SU-DHL-6 (cell line): ENCODE data around the gene NOTUM.

Experiments
- EZH2phosphoT487 ChIP-seq: fragments of 200-600 bp; sonication (generic), shearing (Covaris generic); conservative IDR thresholded peaks from 2 replicates; pipeline ENCODE4 v1.6.1; 2018; ENCODE audit warnings: mild to moderate bottlenecking, antibody characterized with exemption, low read length, moderate library complexity, mixed read lengths
- TF ChIP-seq, protein P1 (sequence below): fragments of 200-600 bp; sonication (generic); IDR thresholded peaks from one replicate; pipeline ENCODE4 v1.5.1; 2017; ENCODE audit warnings: antibody characterized with exemption, mild to moderate bottlenecking, low read length, moderate library complexity; ENCODE audit not compliant: insufficient read depth, poor library complexity, severe bottlenecking

GRCh38 chr17:81966343-81967243 lies 5.6 kb upstream of the NOTUM start:
- TF ChIP-seq, protein P1, sequence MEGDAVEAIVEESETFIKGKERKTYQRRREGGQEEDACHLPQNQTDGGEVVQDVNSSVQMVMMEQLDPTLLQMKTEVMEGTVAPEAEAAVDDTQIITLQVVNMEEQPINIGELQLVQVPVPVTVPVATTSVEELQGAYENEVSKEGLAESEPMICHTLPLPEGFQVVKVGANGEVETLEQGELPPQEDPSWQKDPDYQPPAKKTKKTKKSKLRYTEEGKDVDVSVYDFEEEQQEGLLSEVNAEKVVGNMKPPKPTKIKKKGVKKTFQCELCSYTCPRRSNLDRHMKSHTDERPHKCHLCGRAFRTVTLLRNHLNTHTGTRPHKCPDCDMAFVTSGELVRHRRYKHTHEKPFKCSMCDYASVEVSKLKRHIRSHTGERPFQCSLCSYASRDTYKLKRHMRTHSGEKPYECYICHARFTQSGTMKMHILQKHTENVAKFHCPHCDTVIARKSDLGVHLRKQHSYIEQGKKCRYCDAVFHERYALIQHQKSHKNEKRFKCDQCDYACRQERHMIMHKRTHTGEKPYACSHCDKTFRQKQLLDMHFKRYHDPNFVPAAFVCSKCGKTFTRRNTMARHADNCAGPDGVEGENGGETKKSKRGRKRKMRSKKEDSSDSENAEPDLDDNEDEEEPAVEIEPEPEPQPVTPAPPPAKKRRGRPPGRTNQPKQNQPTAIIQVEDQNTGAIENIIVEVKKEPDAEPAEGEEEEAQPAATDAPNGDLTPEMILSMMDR = no peak
- TF ChIP-seq EZH2phosphoT487 = no peak
